ENCODE results near the gene EPN3.

DNA sequence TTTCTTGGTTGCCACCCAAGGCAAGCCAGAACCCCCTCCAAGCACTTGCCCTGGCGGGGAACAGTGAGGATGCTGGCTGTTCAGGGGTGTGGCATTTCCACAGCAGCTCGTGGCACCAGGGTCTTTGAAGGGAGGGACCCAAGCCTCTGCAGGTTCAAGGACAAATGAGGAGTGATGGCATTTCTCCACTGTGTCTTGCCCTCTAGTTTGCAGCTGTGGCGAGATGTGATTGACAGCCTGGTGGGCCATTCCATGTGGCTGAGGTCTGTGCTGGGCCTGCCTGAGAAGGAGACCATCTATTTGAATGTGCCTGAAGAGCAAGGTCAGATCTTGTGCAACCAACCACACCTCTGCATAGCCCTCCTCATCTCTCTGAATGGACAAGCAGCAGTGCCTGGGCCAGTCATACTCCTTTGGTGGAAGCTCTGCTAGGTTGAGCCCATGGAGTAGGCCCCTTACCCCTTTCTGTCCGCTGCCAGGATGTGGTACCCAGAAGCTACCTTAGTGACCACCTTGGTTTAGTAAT is 4.5 kb upstream of the EPN3 start:
- TF ChIP-seq GATA3 (IDR thresholded peaks at IDR 0.05; ENCODE audit: low read depth, low read length) (no peak), GATA2 (IDR thresholded peaks at IDR 0.05; ENCODE audit: low read depth, low read length) (no peak)

Measured in SH-SY5Y (cell line).